GM12891 (cell line): ENCODE measurements around the gene SUN5.

Source experiments
- PAX5 ChIP-seq: IDR thresholded peaks from 2 replicates; pipeline ENCODE4 v1.6.1; 2011; ENCODE audit warnings: low read length, moderate library complexity, mild to moderate bottlenecking; ENCODE audit not compliant: insufficient read depth, severe bottlenecking
- POLR2A ChIP-seq: IDR thresholded peaks from 2 replicates; pipeline ENCODE4 v1.6.1; 2011; ENCODE audit warnings: low read depth, low read length, control low read depth
- POLR2AphosphoS5 ChIP-seq: IDR thresholded peaks from 2 replicates; pipeline ENCODE4 v1.6.1; 2011; ENCODE audit warnings: low read depth, low read length, control low read depth
- POU2F2 ChIP-seq: IDR thresholded peaks from 2 replicates; pipeline ENCODE4 v1.6.1; 2011; ENCODE audit warnings: low read depth, mild to moderate bottlenecking, control low read depth, low read length, moderate library complexity
- SPI1 ChIP-seq: IDR thresholded peaks from 2 replicates; pipeline ENCODE4 v1.6.1; 2011; ENCODE audit warnings: low read depth, low read length, control low read depth
- TAF1 ChIP-seq: IDR thresholded peaks from 2 replicates; pipeline ENCODE4 v1.6.1; 2011; ENCODE audit warnings: low read depth, low read length, control low read depth

GRCh38 chr20:32991383-32991782 lies 12.8 kb downstream of the SUN5 start:
- TF ChIP-seq POLR2A: no peak
- no peak for TF ChIP-seq SPI1
- no peak for TF ChIP-seq PAX5
- TF ChIP-seq TAF1: no peak
- no peak for TF ChIP-seq POU2F2
- no peak for TF ChIP-seq POLR2AphosphoS5
